NCI-H748 treated with DMSO at 0.1 percent for 48 hours (cell line): ENCODE data around the gene CCDC63.
"Not testable (repeated sequence)": the region's sequence is repeated elsewhere in the genome, so short reads cannot be mapped to it uniquely, and the experiment has no call there.

Source experiments
- DNase-seq: peaks from one replicate; lab custom pipeline; 2025; lab: John Stamatoyannopoulos, UW

The CCDC63 gene

DNA sequence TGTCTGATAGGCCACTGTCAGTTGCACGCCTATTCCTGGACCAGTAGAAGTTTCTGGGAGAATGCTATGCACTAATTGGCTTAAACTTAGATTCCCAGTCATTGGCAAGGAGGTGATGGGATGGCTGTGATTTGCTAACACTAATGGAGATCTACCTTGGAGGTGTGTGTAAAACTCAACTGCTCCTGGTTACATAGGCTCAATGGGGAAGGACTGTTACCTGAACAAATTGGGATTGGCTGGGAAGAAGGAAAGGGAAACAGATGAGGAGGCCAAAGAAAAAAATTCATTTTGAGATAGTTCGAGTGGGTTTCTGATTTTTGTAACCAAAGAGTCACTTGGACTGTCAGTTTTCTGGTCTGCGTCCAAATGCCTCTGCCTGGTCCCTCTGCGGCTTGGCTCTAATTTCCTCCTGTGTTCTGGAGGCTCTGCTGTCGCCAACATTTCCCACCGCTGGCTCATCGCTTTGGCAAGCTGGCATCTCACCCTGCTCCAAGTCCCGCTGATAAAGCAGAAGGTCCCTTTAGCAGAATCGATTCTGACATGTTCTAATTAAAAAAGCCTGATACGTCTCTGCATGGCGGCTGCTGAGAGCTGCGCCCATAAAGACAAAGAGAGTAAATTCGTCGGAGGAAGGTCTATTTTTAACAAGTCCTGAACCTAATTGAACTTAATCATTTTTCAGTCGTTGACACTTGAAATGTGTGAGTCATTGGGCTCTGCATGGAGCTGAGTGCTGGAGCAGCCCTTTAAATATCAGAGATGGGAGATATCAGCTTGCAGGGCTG is 2.0 kb upstream of the CCDC63 start:
- no peak for DNase-seq

DNA sequence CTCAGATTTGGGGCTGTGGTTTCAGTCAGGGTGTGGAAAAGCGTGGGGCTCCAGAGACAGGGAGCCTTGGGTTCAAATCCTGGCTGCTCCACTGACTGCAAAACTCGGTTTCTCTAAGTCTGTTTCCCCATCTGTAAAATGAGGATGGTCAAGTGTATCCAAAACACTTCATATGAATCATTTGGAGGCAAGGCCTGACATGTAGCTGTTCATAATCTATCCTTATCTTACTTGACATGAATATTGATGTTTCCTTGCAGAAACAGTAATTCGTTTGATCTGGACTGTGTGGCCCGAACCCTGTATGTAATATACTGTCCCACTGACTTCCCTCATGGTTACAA is 1.5 kb upstream of the CCDC63 start:
- DNase-seq: no peak

DNA sequence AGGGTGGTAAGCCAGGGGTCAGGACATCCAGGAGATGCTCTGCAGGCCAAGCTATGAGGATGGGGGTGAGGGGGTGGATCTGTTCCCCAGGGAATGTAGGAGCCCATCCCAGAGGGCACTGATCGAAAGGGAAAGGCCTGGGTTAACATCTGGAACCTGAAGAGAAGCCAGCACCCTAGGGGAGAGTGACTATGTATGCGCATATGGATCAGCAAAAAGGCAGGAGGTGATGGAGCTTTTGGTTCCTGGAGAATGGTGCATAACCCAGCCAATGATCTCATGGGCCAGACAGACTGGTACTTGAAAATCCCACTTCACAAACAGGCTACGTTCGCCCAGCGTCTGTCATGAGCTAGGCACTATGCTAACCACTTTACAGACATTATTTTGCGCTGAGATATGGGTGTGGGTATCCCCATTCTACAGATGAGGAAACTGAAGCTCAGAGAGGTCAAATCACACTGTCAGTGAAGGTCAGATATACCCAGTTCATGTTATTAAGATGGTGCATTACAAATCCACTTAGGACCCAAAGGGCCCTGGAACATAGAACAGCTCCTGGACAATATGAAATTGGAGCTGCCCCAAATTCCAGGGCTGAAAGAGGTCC is 1.6 kb downstream of the CCDC63 start:
- DNase-seq: no peak

DNA sequence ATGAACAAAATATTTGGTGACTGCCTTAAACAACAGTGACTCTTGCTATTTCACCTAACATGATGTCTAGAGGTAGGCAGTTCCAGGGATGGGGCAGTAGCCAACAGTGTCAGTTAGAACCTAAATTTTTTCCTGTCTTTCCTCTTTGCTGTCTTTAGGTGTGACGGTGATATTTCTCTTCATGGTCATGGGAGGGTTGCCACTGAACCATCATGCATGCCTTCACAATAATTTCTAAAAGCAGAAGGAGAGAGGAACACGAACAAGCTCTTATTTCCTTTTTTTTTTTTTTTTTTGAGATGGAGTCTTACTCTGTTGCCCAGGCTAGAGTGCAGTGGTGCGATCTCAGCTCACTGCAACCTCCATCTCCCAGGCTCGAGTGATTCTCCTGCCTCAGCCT is 2.4 kb downstream of the CCDC63 start:
- DNase-seq: no peak

DNA sequence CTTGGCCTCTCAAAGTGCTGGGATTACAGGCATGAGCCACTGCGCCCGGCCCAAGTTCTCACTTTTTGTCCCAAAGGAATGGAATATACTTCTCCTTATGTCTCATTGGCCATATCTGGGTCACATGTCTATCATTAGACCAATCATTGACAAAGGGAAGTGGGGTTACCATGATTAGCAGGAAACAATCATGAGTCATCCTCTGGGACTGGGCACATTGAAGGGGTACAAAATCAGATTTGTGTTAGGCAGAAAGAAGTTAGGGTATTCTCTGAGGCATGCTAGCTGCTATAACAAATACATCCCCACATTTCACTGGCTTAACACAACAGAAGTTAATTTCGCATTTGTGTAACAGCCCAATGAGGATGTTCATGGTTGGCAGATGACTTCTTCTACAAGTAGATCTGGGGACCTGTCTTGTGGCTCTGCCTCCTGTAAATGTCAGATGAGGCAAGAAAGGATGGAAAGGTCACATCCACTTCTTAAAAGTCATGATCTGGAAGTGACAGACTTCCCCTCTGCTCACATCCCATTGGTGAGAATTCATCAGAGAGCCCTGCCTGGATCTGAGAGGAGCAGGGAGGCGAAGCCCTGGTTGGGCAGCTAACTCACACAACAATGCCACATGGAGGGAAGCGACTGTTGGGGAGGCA is 3.1 kb downstream of the CCDC63 start:
- DNase-seq: no peak

DNA sequence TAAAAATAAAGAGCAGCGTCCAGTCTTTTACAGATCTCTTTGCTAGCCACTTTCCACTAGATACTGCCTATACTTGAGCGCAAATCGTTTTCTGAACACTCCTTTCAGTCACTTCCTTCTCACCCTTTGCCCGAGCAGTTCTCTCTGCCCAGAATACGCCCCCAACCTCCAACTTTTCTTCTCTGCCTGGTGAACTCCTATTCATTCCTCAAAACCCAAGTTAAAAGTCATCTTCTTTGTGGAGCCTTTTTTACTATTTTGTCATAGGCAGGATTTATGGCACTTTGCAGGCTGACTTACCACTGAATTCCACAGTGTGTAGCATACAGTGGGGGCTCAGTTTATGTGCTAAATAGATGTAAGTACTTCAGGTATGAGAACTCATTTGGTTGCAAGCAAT is 4.0 kb downstream of the CCDC63 start:
- no peak for DNase-seq

DNA sequence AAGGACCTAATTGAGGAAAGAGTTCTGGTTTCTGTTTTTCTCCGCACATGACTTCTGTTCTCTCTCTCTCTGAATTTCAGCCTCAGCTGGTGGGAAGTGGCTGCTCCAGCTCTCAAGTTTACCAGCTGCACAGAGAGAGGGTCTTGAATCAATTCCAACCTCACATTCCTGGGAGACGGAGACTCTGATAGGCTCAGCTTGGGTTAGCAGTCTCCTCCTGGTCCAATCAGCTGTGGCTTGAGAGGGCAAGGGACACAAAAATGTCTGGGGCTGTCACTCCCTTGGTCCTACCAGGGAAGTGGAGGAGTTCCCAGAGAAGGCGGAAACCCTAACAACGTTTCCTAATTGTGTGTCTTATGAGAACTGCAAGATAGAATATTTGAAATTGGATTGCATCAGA is 7.0 kb downstream of the CCDC63 start:
- no peak for DNase-seq

DNA sequence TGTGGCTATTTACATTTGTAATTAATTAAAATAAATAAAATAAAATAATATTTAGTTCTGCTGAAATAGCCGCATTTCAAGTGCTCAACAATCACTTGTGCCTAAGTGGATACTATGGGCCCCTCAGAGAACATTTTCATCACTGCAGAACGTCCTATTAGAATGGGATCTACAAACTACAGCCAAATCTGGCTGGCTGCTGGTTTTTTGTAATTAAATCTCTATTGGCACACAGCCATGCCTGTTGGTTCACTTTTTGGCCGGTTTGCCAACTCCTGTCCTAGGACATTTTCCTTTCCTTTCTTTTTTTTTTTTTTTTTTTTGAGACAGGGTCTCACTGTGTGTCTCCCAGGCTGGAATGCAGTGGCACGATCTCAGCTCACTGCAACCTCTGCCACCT is 9.8 kb downstream of the CCDC63 start:
- DNase-seq: no peak

DNA sequence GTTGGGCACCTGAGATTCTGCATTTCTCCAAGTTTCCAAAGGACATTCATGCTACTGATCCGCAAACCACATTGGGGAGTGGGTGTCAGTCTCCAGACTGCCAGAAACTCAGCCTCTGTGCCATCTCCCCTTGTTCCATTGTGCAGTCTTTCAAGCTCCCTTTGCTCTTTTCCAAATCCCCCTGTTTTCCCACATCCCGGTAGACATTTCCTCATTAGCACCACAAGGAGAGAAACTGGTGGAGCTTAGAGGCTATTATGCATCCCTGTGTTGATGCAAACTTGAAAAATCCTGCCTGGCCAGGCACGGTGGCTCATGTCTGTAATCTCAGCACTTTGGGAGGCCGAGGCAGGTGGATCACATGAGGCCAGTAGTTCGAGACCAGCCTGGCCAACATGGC is 10.7 kb downstream of the CCDC63 start:
- no peak for DNase-seq

DNA sequence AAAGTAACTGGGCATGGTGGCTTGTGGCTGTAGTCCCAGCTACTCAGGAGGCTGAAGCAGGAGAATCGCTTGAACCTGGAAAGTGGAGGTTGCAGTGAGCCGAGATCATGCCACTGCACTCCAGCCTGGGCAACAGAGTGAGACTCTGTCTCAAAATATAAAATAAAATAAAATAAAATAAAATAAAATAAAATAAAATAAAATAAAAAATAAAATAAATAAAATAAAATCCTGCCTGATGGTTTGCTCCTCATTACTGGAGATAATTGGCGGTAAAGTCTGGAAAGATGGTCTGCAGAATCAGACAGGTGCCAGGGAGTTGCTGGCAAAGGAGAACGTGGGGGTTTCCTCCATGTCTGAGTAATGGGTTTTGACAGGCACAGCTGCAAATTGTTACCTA is 11.2 kb downstream of the CCDC63 start:
- DNase-seq: not testable (repeated sequence)

DNA sequence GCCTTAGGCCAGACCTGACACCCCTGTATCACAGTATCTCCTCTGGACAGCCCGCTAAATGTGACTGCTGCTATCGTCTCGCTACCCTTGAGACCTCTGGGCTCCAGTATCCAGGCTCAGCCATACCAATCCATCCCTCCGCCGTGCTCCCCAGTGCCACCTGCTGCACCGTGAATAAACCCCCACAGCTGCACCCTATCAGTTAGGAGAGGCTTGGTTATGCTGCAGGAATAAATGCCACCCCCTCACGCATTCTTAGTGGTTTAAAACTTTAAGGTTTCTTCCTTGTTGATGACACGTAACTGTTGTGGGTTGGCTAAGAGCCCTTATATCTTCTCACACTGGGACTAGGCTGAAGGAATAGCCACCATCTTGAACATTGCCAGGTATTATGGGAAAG is 12.1 kb downstream of the CCDC63 start:
- DNase-seq: no peak

DNA sequence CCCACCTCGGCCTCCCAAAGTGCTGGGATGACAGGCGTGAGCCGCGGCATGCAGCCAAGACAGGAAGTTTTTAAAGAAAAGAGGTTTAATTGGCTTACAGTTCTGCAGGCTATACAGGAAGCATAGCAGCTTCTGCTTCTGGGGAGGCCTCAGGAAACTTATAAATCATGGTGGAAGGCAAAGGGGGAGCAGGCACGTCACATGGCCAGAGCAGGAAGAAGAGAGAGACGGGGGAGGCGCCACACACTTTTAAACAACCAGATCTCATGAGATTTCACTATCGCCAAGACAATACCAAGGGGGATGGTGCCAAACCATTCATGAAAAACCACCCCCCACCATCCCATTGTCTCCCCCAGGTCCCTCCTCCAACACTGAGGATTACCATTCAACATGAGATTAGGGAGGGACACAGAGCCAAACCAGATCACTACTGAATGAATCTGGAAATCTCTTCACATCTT is 14.1 kb downstream of the CCDC63 start:
- no peak for DNase-seq

DNA sequence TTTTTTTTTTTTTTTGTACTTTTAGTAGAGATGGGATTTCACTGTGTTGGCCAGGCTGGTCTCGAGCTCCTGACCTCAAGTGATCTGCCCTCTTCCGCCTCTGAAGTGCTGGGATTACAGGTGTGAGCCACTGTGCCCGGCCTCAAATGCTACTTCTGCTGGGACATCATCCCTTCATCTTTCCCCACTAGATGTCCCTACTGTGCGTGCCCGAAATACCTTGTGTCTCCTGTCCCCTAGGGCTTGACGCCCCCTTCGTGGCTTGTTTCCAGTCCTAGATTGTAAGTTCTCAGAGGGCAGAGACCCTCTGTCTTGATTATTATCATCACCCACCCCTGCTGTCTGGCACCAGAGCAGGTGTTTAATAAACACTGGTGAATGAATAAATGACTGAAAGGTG is 14.9 kb downstream of the CCDC63 start:
- no peak for DNase-seq

DNA sequence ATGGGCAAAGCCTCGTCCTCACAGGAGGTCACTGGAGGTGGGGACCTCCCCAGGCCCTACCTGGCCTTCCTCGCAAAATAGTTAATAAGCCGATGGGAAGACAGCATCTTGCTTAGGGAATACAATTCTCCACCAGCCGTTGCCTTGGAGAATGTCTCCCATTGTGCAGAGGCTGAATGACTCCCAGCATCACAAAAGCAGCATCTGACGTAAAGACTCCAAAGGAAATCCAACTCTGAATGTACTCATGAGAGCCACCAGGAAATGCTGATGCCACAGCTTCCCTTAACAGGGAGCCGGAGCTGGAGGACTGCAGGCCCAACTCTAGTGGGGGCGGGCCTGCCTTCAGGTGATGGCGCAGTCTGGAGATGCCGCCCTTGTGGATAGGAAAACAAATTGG is 15.5 kb downstream of the CCDC63 start:
- no peak for DNase-seq

DNA sequence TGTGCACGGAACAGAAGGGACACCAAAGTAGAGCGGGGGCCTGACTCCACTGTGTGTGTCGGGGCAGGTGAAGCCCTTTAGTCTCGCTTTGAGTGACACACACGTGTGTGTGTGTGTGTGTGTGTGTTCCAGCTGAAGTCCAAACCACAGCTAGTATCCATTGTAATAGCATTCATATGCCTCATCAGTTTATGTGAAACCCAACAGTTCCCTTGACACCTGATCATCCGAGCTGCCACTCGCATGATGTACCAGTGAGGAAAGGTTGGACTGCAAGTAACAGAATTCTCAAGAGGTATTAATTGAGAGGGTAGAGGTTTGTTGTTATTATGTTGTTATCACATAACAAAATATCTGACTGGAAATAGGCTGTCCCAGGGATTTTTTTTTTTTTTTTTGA is 16.4 kb downstream of the CCDC63 start:
- DNase-seq: no peak

DNA sequence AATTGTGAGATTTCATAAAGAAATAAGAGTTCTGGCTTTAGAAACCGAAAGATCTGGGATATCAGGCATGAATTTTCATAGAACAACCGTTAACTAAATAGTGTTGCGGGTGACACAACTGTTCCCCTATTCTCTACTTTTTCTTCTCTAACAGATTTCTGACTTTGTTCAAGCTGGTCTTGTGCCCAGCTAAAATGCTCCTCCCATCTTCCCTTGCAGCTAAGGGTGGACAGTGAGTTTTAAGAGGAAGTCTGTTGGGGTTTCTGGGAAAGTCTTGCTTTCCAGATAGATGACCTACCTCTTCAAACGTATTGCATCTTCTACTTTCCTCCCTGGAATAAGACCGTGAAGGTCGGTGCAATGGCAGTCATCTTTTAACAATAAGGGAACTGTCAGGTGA is 18.7 kb downstream of the CCDC63 start:
- DNase-seq: no peak

DNA sequence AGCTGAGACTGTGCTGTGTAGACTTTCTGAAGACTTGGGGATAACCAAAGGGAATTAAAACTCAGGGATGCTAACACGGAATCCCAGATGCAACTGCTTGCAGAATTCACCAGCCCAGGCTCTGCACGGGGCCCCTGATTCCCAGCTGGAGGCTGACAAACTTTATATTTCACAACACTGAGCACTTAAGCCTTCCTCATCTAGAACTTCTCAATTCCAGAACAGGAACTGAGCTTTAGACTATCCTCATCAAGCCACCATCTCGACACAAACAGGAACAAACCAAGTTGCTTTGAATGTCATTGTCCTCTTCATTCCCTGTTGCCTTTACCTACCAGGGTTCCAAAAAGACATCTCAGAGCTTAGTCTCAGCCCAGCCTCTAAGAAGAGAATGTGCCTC is 22.2 kb downstream of the CCDC63 start:
- DNase-seq: no peak

DNA sequence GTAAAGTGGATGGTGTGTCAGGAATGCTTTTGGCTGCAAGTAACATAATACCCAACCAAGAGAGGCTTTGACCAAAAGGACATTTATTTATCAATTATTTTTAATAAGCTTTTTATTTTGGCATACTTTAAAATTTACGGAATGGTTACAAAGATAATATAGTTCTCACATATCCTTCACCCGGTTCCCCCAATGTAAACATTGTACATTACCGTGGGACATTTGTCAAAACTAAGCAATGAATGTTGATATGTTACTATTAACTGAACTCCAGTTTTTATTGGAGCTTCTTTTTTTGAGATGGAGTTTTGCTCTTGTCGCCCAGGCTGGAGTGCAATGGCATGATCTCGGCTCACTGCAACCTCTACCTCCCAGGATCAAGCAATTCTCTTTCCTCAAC is 23.0 kb downstream of the CCDC63 start:
- DNase-seq: no peak

DNA sequence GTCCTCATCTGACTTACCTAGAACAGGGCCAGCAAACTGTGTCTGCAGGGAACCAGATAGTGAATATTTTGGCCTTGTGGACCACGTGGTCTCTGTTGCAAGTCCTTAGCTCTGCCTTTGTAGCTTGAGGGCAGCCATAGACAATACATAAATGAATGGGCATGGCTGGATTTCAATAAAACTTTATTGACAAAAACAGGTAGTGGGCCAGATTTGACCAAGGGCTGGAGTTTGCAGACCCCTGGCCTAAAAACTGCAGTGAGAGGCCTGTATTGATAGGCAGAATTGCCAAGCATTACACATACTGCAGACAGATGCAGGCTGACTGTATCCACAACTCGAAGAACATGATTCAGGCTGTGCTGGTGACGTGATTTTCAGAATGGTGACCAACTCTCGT is 25.3 kb downstream of the CCDC63 start:
- DNase-seq: no peak

DNA sequence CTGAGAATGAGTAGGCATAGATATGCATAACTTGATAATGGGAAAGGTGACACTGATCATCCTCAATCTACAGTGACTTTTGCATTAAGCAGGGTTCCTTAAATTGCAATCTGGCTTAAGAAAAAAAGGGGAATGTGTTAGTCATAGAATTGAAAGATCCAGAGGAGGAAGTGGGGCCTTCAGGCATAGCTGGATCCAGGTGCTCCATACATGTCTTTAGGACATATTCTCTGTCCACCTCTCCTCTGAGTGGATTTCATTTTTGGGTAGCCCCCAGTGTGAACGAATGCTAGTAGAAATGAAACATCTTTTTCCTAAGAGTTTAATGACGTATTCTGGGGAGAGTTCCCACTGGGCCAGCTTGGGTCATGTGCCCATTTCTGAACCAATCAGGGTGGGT is 27.6 kb downstream of the CCDC63 start:
- DNase-seq: no peak

DNA sequence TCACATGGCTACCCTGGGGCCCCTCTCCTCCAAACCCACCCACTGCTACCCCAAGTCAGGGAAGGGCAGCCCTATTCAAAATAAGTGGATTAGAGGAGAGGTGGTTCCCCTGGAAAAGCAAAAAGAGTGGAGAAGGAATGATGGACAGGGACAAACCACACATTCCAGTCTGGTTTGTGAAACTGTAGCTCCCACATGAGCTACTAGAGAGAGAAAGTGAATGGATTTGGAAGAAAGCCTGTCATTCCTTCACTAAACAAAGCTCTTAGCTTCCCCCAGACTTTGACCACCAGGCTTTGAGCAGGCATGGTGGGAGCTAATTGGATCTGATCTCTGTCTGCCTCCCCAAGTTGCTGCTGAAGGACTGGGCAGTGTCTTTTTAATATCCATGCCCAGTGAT is 28.0 kb downstream of the CCDC63 start:
- no peak for DNase-seq

DNA sequence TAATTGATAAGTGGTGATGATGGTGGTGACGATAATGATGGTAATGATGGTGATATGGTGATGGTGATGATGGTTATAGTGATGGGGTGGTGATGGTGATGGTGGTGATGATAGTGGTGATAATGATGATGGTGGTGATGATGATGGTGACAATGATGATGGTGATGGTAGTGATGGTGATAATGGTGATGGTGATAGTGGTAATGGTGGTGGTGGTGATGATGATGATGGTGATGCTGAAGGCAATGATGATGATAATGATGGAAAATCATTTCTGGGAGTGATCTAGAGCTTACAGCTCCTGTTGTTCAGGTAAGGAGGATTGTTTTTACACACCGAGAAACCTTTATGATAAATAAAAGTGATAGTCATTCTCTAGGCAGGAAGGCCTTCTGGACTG is 33.9 kb downstream of the CCDC63 start:
- no peak for DNase-seq

DNA sequence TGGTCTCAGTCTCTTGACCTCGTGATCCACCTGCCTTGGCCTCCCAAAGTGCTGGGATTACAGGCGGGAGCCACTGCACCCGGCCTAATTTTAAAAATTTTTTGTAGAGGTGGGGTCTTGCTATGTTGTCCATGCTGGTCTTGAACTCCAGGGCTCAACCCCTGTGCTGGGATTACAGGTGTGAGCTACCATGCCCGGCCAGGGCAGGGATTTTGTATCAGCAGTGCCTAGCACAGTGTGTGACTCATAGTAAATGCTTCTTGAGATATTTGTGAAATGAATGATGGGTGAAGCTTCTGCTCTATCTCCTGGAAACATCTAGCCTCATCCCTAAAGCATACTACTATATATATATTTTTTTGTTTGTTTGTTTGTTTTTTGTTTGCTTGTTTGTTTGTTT is 36.5 kb downstream of the CCDC63 start:
- no peak for DNase-seq
